CD4-positive, CD25-positive, alpha-beta regulatory T cell (primary cell): ENCODE results near the gene TMEM38A. TPM values are rescaled to one million over a fixed set of nuclear protein-coding genes. Genes with fewer than 3 reads are reported as not detected.
"Not testable (repeated sequence)": the region's sequence is repeated elsewhere in the genome, so short reads cannot be mapped to it uniquely, and the experiment has no call there.

Source experiments
- ATAC-seq, 2 donors: fragments of 150-1000 bp; cut with Tn5 transposase; one replicate each; pipeline ENCODE4 v1.10.0; 2021; ENCODE audit warnings: low read depth in 2 of 2, moderate number of reproducible peaks in 2 of 2, moderate library complexity in 1 of 2
- DNase-seq, 3 donors: peaks; one replicate each; pipeline versions ENCODE4 v3.0.0 to v3.0.0-alpha.2; 2012 to 2022; ENCODE audit warnings: mixed read lengths in 1 of 3
- H3K27ac ChIP-seq: one replicate; pipeline ENCODE4 v1.7.0; 2013; ENCODE audit warnings: mild to moderate bottlenecking, low read length; ENCODE audit not compliant: insufficient read depth, poor library complexity, severe bottlenecking
- H3K27me3 ChIP-seq: one replicate; pipeline ENCODE4 v1.7.0; 2013; ENCODE audit warnings: low read length; ENCODE audit not compliant: control insufficient read depth, insufficient read depth
- H3K36me3 ChIP-seq: one replicate; pipeline ENCODE4 v1.7.0; 2013; ENCODE audit warnings: mild to moderate bottlenecking, low read length, moderate library complexity; ENCODE audit not compliant: control insufficient read depth, insufficient read depth
- H3K4me1 ChIP-seq: 2 replicates; pipeline ENCODE4 v1.7.0; 2013; ENCODE audit warnings: mild to moderate bottlenecking, low read length; ENCODE audit not compliant: insufficient read depth, control insufficient read depth, poor library complexity, severe bottlenecking
- H3K4me3 ChIP-seq: one replicate; pipeline ENCODE4 v1.7.0; 2013; ENCODE audit warnings: low read depth, mild to moderate bottlenecking, low read length, moderate library complexity
- H3K9me3 ChIP-seq, 2 experiments: 1 replicate in 1 of 2; 2 replicates in 1 of 2; pipeline ENCODE4 v1.7.0; 2013; ENCODE audit warnings: low read length in 2 of 2, mild to moderate bottlenecking in 1 of 2, moderate library complexity in 1 of 2; ENCODE audit not compliant: control insufficient read depth in 2 of 2
- H3K27ac Mint-ChIP-seq, 3 donors: one replicate each; pipeline ENCODE4 v1.8.0; 2020 to 2022; ENCODE audit warnings: mild to moderate bottlenecking in 3 of 3, mixed read lengths in 3 of 3, moderate library complexity in 2 of 3
- H3K27me3 Mint-ChIP-seq: one replicate; pipeline ENCODE4 v1.8.0; 2022; ENCODE audit warnings: mild to moderate bottlenecking, mixed read lengths
- H3K36me3 Mint-ChIP-seq: one replicate; pipeline ENCODE4 v1.8.0; 2020; ENCODE audit warnings: mixed read lengths
- H3K4me1 Mint-ChIP-seq, 4 donors: one replicate each; pipeline ENCODE4 v1.8.0; 2020 to 2022; ENCODE audit warnings: mixed read lengths in 4 of 4, mild to moderate bottlenecking in 1 of 4
- H3K4me3 Mint-ChIP-seq, 4 donors: one replicate each; pipeline ENCODE4 v1.8.0; 2020 to 2022; ENCODE audit warnings: mild to moderate bottlenecking in 4 of 4, mixed read lengths in 4 of 4, moderate library complexity in 3 of 4
- H3K9me3 Mint-ChIP-seq, 7 donors: one replicate each; pipeline ENCODE4 v1.8.0; 2020 to 2022; ENCODE audit warnings: mixed read lengths in 7 of 7, mild to moderate bottlenecking in 3 of 7, moderate library complexity in 2 of 7
- polyA plus RNA-seq, 4 donors: library from polyadenylated mRNA; unstranded; fragments of 300-500 nt; fragmentation: Illumina TruSeq; gene quantifications; one replicate each; pipeline ENCODE4 v1.2.3, GENCODE V29; 2021
- total RNA-seq: library from RNA; stranded (reverse); gene quantifications from one replicate; pipeline ENCODE4 v1.2.3, GENCODE V29; 2022

Gene TMEM38A
- total and polyA plus RNA-seq, 5 donors from 2014 or later: 1.0 to 5.7 (median 2.9) TPM

GRCh38 chr19:16668176-16668575 lies 7.2 kb downstream of the TMEM38A start:
- H3K4me3 ChIP-seq: no peak overlapping the region
- H3K4me1 ChIP-seq: no peaks in the 10 kb centered on the region
- no peaks in the 10 kb centered on the region for H3K9me3 Mint-ChIP-seq
- H3K4me3 Mint-ChIP-seq: no peak overlapping the region
- peaks cover 0 to 13% (median 7%) of the 10 kb centered on the region in 4 donors for H3K4me1 Mint-ChIP-seq
- no peaks in the 10 kb centered on the region for H3K36me3 ChIP-seq
- no peaks in the 10 kb centered on the region for H3K27me3 ChIP-seq
- H3K36me3 Mint-ChIP-seq: peaks cover 4% of the 10 kb centered on the region
- DNase-seq (no peak), ATAC-seq (no peak)
- H3K27me3 Mint-ChIP-seq: no peaks in the 10 kb centered on the region
- no peak overlapping the region for H3K27ac Mint-ChIP-seq
- H3K9me3 ChIP-seq: no peaks in the 10 kb centered on the region
- no peak overlapping the region for H3K27ac ChIP-seq

GRCh38 chr19:16668702-16669101 lies 7.8 kb downstream of the TMEM38A start:
- ATAC-seq, H3K36me3 ChIP-seq, H3K9me3 Mint-ChIP-seq, H3K4me3 ChIP-seq, H3K36me3 Mint-ChIP-seq, H3K9me3 ChIP-seq, H3K27ac Mint-ChIP-seq, H3K4me3 Mint-ChIP-seq, DNase-seq, H3K27ac ChIP-seq, H3K27me3 Mint-ChIP-seq, H3K27me3 ChIP-seq, H3K4me1 ChIP-seq: not testable (repeated sequence)
- H3K4me1 Mint-ChIP-seq: peaks cover 0 to 11% (median 5%) of the 10 kb centered on the region in 4 donors

- DNase-seq (no peak), ATAC-seq (no peak)
- Histone ChIP-seq H3K9me3 (no peaks in the 10 kb centered on the region), H3K27ac (no peak overlapping the region), H3K36me3 (no peaks in the 10 kb centered on the region), H3K4me3 (no peak overlapping the region), H3K4me1 (no peaks in the 10 kb centered on the region), H3K27me3 (no peaks in the 10 kb centered on the region)
- H3K27me3 Mint-ChIP-seq: no peaks in the 10 kb centered on the region
- H3K9me3 Mint-ChIP-seq: no peaks in the 10 kb centered on the region
- no peak overlapping the region for H3K4me3 Mint-ChIP-seq
- peaks cover 4% of the 10 kb centered on the region for H3K36me3 Mint-ChIP-seq
- no peak overlapping the region for H3K27ac Mint-ChIP-seq
- H3K4me1 Mint-ChIP-seq: peaks cover 0 to 3% (median 0%) of the 10 kb centered on the region in 4 donors
Observed at GRCh38 chr19:16670291-16670690, 9.4 kb downstream of the TMEM38A start.

- Histone ChIP-seq H3K9me3 (no peaks in the 10 kb centered on the region), H3K4me1 (no peaks in the 10 kb centered on the region), H3K27me3 (no peaks in the 10 kb centered on the region), H3K4me3 (no peak overlapping the region), H3K36me3 (no peaks in the 10 kb centered on the region), H3K27ac (no peak overlapping the region)
- Mint-ChIP-seq H3K36me3 (no peaks in the 10 kb centered on the region), H3K4me1 (no peaks in the 10 kb centered on the region), H3K27ac (no peak overlapping the region), H3K4me3 (no peak overlapping the region), H3K9me3 (no peaks in the 10 kb centered on the region), H3K27me3 (no peaks in the 10 kb centered on the region)
- ATAC-seq (no peak), DNase-seq (no peak)
Observed at GRCh38 chr19:16671652-16672274, 10.8 kb downstream of the TMEM38A start.

DNA sequence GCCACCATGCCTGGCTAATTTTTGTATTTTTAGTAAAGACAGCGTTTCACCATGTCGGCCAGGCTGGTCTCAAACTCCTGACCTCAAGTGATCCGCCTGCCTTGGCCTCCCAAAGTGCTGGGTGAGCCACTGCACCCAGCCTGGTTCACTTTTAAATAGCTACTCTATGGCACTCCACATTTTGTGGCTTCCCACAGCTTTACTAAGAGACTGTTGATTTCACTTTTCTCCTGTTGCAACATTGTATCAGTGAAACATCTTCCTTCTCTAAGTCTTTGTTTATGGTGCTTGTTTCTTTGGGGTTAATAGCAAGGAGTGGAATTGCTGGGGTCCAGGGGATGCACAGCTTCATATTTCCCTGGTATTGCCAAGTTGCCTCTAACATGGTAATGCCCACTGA lies 12.3 kb downstream of the TMEM38A start:
- H3K9me3 Mint-ChIP-seq: no peaks in the 10 kb centered on the region
- Histone ChIP-seq H3K27ac (no peak overlapping the region), H3K9me3 (no peaks in the 10 kb centered on the region), H3K36me3 (no peaks in the 10 kb centered on the region), H3K4me1 (no peaks in the 10 kb centered on the region), H3K27me3 (no peaks in the 10 kb centered on the region), H3K4me3 (no peak overlapping the region)
- no peak for ATAC-seq
- peaks cover 3% of the 10 kb centered on the region for H3K36me3 Mint-ChIP-seq
- H3K27ac Mint-ChIP-seq: peak overlapping the region in 1 of 3 donors; percentile 49
- no peak overlapping the region for H3K4me3 Mint-ChIP-seq
- H3K27me3 Mint-ChIP-seq: no peaks in the 10 kb centered on the region
- DNase-seq: no peak
- no peaks in the 10 kb centered on the region for H3K4me1 Mint-ChIP-seq

GRCh38 chr19:16673839-16674238 lies 12.9 kb downstream of the TMEM38A start:
- not testable (repeated sequence) for H3K4me3 Mint-ChIP-seq, H3K36me3 Mint-ChIP-seq, H3K9me3 Mint-ChIP-seq, H3K9me3 ChIP-seq, H3K27me3 Mint-ChIP-seq, H3K36me3 ChIP-seq, H3K4me3 ChIP-seq, DNase-seq, H3K27me3 ChIP-seq, H3K4me1 ChIP-seq, H3K27ac ChIP-seq, ATAC-seq, H3K4me1 Mint-ChIP-seq
- H3K27ac Mint-ChIP-seq: peak overlapping the region in 1 of 3 donors; percentile 49

DNA sequence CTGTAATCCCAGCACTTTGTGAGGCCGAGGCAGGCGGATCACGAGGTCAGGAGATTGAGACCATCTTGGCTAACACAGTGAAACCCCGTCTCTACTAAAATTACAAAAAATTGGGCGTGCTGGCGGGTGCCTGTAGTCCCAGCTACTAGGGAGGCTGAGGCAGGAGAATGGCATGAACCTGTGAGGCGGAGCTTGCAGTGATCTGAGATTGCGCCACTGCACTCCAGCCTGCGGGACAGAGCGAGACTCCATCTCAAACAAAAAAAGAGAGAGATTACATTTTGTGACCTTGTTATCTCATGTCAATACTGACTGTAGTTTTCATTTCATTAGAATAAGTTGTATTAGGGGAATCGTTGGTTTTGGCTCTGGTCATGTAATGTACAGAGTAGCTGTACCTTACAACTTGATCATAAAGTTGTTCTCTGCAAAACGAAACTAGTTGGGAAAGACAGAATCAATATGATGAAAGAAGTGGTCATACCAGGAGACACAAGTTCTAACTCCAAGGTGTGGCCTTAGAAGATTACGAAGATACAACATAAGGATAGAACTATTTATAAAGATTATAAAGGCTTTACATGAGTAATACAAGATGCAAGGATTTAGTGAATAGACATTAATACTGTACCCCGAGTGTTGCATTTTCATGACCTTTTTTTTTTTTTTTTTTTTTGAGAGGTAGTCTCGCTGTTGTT lies 15.3 kb downstream of the TMEM38A start:
- Mint-ChIP-seq H3K27ac (peak overlapping the region in 1 of 3 donors; percentile 32), H3K4me3 (no peak overlapping the region), H3K4me1 (no peaks in the 10 kb centered on the region), H3K27me3 (no peaks in the 10 kb centered on the region), H3K9me3 (peaks cover 0 to 5% (median 0%) of the 10 kb centered on the region in 7 donors), H3K36me3 (peaks cover 9% of the 10 kb centered on the region)
- H3K36me3 ChIP-seq: peaks cover 3% of the 10 kb centered on the region
- DNase-seq (no peak), ATAC-seq (no peak)
- no peaks in the 10 kb centered on the region for H3K27me3 ChIP-seq
- H3K9me3 ChIP-seq: peaks cover 4 to 9% of the 10 kb centered on the region in 2 experiments
- H3K27ac ChIP-seq: no peak overlapping the region
- H3K4me3 ChIP-seq: no peak overlapping the region
- H3K4me1 ChIP-seq: no peaks in the 10 kb centered on the region

- peaks cover 0 to 11% (median 0%) of the 10 kb centered on the region in 7 donors for H3K9me3 Mint-ChIP-seq
- no peaks in the 10 kb centered on the region for H3K4me1 ChIP-seq
- peaks cover 11% of the 10 kb centered on the region for H3K36me3 Mint-ChIP-seq
- no peaks in the 10 kb centered on the region for H3K4me1 Mint-ChIP-seq
- H3K9me3 ChIP-seq: peaks cover 6 to 16% of the 10 kb centered on the region in 2 experiments
- H3K27me3 ChIP-seq: no peaks in the 10 kb centered on the region
- no peak overlapping the region for H3K4me3 ChIP-seq
- no peak overlapping the region for H3K27ac ChIP-seq
- no peaks in the 10 kb centered on the region for H3K27me3 Mint-ChIP-seq
- no peak overlapping the region for H3K4me3 Mint-ChIP-seq
- H3K27ac Mint-ChIP-seq: no peak overlapping the region
- no peak for ATAC-seq
- peaks cover 3% of the 10 kb centered on the region for H3K36me3 ChIP-seq
- no peak for DNase-seq
Observed at GRCh38 chr19:16677055-16677454, 16.1 kb downstream of the TMEM38A start.
